Globus pallidus (tissue), 1 donor: Measurements from ENCODE around the gene AHNAK.
"Not testable (repeated sequence)": the region's sequence is repeated elsewhere in the genome, so short reads cannot be mapped to it uniquely, and the experiment has no call there.

ENCODE experiments used
- DNase-seq: peaks from one replicate; pipeline ENCODE4 v3.0.0-alpha.2; 2015; ENCODE audit warnings: low spot score

The AHNAK gene

GRCh38 chr11:62387381-62387780 is 159.2 kb downstream of the AHNAK start:
- no peak for DNase-seq

- DNase-seq: not testable (repeated sequence)
Observed at GRCh38 chr11:62386083-62386482, 160.5 kb downstream of the AHNAK start.

- DNase-seq: no peak
Observed at GRCh38 chr11:62383822-62384221, 162.8 kb downstream of the AHNAK start.
